ENCODE results near the gene PKHD1.
"Not testable (repeated sequence)": the region's sequence is repeated elsewhere in the genome, so short reads cannot be mapped to it uniquely, and the experiment has no call there.

Gene PKHD1

DNA sequence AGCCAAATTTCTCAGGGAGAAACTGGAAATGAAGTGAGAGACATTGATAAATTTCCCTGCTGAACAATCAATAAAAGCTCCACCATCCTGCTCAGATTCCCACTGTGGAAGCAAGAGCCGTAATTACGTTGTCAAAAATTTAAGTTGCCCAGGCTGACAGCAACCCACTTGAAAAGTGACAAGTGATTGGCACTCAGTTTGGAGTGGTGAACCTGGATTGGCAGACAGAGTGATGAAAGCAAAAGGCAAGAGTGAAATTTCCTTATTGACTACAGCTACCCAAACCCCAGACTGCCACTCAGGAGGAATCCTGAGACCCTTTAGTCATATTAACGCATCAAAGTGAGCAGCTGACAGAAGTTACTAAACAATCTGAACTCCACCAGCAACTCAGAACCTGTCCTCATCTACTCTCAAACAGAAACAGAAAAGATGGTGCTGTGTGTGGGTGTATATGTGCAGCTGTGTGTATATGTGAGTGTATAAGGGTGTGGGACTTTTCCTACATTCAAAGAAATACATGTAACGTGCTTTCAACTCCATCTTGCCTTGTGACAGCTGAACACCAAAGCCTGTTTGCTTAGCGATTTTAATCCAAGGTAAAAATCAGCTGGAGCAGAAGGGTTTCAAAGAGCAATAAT is 157.4 kb downstream of the PKHD1 start:
- DNase-seq (ENCODE audit: low read depth in 4 of 4, low spot score in 1 of 4): no peak

DNA sequence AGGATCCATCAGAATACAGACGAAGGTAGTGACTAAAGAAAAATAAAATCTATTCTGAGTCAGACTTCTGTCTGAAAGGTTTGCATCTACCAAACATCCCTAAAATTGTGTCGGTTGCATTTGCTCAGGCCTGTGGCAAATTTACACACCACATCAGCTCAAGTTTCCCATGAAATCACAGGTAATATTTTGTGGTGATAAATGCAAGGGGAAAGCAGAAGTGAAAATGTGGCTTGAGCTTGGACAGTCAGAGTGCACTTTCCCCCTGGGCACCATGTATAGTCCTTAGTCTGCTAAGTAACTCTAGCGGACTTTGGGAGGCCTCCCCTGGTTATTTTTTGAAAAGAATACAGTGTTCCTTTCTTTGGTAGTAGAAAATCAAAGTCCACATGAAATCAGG is 159.1 kb downstream of the PKHD1 start:
- DNase-seq (ENCODE audit: low read depth in 4 of 4, low spot score in 1 of 4): no peak

- DNase-seq (ENCODE audit: low read depth in 4 of 4, low spot score in 1 of 4): no peak
Measured at GRCh38 chr6:51927450-51927849, 160.0 kb downstream of the PKHD1 start.

GRCh38 chr6:51926125-51926524 is 161.3 kb downstream of the PKHD1 start:
- DNase-seq (ENCODE audit: low read depth in 4 of 4, low spot score in 1 of 4): no peak

- DNase-seq (ENCODE audit: low read depth in 4 of 4, low spot score in 1 of 4): not testable (repeated sequence)
Measured at GRCh38 chr6:51922479-51922878, 164.9 kb downstream of the PKHD1 start.

DNA sequence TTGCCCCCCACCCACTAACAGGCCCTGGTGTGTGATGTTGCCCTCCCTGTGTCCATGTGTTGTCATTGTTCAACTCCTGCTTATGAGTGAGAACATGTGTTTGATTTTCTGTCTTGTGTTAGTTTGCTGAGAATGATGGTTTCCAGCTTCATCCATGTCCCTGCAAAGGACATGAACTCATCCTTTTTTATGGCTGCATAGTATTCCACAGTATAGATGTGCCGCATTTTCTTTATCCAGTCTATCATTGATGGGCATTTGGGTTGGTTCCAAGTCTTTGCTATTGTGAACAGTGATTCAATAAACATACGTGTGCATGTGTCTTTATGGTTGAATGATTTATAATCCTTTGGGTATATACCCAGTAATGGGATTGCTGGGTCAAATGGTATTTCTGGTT is 169.1 kb downstream of the PKHD1 start:
- DNase-seq (ENCODE audit: low read depth in 4 of 4, low spot score in 1 of 4): not testable (repeated sequence)

GRCh38 chr6:51915098-51915497 is 172.3 kb downstream of the PKHD1 start:
- no peak for DNase-seq (ENCODE audit: low read depth in 4 of 4, low spot score in 1 of 4)

- no peak for DNase-seq (ENCODE audit: low read depth in 4 of 4, low spot score in 1 of 4)
Measured at GRCh38 chr6:51913265-51913664, 174.1 kb downstream of the PKHD1 start.

- no peak for DNase-seq (ENCODE audit: low read depth in 4 of 4, low spot score in 1 of 4)
Measured at GRCh38 chr6:51910851-51911250, 176.6 kb downstream of the PKHD1 start.

- no peak for DNase-seq (ENCODE audit: low read depth in 4 of 4, low spot score in 1 of 4)
Measured at GRCh38 chr6:51908243-51908642, 179.2 kb downstream of the PKHD1 start.

- no peak for DNase-seq (ENCODE audit: low read depth in 4 of 4, low spot score in 1 of 4)
Measured at GRCh38 chr6:51901766-51902764, 185.3 kb downstream of the PKHD1 start.

DNA sequence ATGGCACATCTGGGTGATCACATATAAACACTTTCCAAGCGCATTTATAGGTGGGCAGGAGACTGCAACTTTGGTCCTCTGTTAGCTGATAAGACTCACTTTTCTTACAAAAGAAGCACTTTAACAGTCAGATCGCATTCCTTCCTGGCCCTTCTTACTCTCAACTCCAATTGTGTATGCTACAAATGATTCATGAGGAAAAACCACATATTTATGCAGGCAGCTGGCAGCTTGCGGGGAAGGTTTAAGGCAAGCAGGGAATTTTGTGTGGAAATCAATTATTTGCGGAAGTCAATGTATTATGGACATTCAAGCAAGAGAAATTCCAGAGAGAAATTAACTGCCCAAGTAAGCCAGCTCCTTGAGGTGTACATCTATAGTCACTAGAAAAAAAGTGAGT is 194.0 kb downstream of the PKHD1 start:
- no peak for DNase-seq (ENCODE audit: low read depth in 4 of 4, low spot score in 1 of 4)

DNA sequence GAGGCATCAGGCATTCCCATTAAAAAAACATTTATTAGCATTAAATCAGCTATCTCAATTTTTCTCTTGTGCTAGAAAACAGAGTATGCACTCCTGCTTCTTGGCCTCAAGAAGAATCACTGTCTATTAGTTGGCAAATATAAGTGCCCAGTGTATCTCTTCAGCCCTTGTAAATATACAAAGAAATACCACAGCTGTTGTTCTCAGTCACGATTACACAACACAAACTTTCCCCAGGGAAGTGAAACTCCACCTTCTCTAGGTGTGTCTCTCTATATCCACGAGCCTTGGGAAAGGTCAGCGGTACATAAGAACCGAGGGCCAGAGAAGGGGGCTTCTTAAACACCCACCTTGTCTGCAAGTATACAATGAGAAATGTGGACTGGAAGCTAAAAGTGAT is 194.7 kb downstream of the PKHD1 start:
- DNase-seq (ENCODE audit: low read depth in 4 of 4, low spot score in 1 of 4): no peak

GRCh38 chr6:51892339-51892738 is 195.1 kb downstream of the PKHD1 start:
- DNase-seq (ENCODE audit: low read depth in 4 of 4, low spot score in 1 of 4): no peak

- DNase-seq (ENCODE audit: low read depth in 4 of 4, low spot score in 1 of 4): no peak
Measured at GRCh38 chr6:51891784-51892183, 195.6 kb downstream of the PKHD1 start.

- DNase-seq (ENCODE audit: low read depth in 4 of 4, low spot score in 1 of 4): no peak
Measured at GRCh38 chr6:51887859-51888258, 199.6 kb downstream of the PKHD1 start.

DNA sequence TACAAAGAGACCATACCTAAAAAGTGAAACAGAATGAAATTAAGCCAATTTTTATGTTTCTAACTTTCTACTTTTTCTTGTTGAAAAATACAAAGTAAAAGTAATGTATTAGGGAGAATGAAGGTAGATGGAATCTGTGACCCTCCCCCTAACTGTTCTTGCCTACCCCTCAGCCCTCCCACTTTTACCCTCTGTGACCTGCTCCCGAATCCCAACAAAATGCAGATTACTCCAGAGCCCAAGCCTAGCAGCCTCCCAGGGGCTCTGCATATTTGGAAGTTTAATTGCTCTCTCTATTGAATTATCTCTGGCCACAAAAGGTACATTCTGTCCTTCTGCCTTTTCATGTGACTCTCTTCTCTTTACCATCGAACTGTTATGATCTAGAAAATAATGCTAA is 201.5 kb downstream of the PKHD1 start:
- no peak for DNase-seq (ENCODE audit: low read depth in 4 of 4, low spot score in 1 of 4)

GRCh38 chr6:51868591-51869355 is 218.6 kb downstream of the PKHD1 start:
- DNase-seq (ENCODE audit: low read depth in 4 of 4, low spot score in 1 of 4): no peak

DNA sequence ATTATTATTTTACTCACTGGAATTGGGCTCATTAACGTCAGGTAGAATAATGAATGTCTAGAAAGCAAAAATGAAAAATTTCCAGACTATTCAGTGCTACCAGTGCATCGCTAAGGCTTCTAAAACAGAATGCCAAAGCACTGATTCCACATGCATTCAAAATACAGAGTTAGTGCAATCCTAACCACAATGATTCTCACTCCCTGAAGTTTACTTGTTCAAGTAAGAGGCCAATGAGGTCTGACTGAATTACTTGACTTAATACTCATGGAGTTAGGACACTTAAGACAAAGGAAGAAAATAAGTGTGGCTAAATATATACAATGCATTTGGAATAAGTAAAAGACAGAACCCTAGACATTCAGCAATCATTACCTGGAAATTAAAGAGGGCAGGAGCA is 220.5 kb downstream of the PKHD1 start:
- DNase-seq (ENCODE audit: low read depth in 4 of 4, low spot score in 1 of 4): no peak

DNA sequence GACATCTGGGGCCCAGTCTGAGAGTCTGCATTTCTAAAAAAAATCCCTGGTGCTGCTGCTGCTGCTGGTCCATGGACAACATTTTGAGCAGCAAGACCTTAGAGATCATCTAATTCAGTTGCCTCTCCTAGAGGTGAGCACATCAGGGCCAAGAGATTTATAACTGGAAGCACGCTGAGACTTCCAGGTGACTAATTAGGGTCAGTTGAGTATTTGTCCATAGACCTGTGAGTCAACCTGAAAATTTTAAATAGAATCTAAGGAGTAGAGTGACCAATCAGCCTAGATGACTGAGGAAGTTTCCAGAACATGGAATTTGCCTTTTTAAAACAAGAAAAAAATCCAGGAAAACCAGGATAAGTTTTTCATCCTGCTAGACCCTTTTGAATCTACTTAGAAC is 221.4 kb downstream of the PKHD1 start:
- no peak for DNase-seq (ENCODE audit: low read depth in 4 of 4, low spot score in 1 of 4)

DNA sequence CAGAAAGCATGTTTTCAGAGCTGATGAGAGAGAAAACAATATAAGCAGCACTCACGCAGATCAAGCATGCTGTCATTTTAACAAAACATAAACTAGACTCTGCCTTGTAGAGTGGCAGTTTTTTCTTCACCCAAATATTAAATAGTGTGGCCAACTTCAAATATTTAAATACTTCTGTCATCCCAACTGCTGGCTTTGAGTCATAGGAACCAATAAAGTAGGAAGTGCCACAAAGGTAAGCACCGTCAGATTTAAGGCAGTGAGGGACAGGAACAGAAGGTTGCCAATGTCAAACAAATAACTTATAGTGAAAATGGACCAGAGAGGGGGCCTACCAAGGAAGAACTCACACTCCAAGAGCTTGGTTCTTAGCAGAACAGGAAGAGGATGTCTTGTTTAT is 222.2 kb downstream of the PKHD1 start:
- no peak for DNase-seq (ENCODE audit: low read depth in 4 of 4, low spot score in 1 of 4)

- no peak for DNase-seq (ENCODE audit: low read depth in 4 of 4, low spot score in 1 of 4)
Measured at GRCh38 chr6:51857134-51857533, 230.3 kb downstream of the PKHD1 start.

Data from stimulated activated CD4-positive, alpha-beta T cell treated with anti-CD3 and anti-CD28 coated beads, Interleukin-1b, Interleukin-23, amount 100 ng/mL, for 24 hours (primary cell).